Natural killer cell treated with Interleukin-12 subunit alpha and Interleukin-12 subunit beta and Interleukin-15 and Interleukin-18, amount 100 ng/mL, for 72 hours (primary cell): Measurements from ENCODE around the gene MICA. TPM values are rescaled to one million over a fixed set of nuclear protein-coding genes. Genes with fewer than 3 reads are reported as not detected.
A peak's percentile ranks its signal among the peaks of the same experiment; 100 is the strongest.

Experiments used
- ATAC-seq, 2 donors: fragments of 150-1000 bp; cut with Tn5 transposase in 1 of 2; sonication (Bioruptor Pico), chemical (Tn5 transposase) in 1 of 2; 2 replicates each; pipeline ENCODE4 v1.10.0; 2021
- DNase-seq: peaks from one replicate; pipeline ENCODE4 v3.0.0; 2022; ENCODE audit warnings: low spot score
- H3K27ac Mint-ChIP-seq, 2 donors: 1 replicate in 1 of 2; 2 replicates in 1 of 2; pipeline ENCODE4 v1.8.0; 2022; ENCODE audit warnings: mixed read lengths in 2 of 2, mild to moderate bottlenecking in 1 of 2, moderate library complexity in 1 of 2
- H3K27me3 Mint-ChIP-seq, 2 donors: 1 replicate in 1 of 2; 2 replicates in 1 of 2; pipeline ENCODE4 v1.8.0; 2022; ENCODE audit warnings: mixed read lengths in 2 of 2
- H3K36me3 Mint-ChIP-seq: one replicate; pipeline ENCODE4 v1.8.0; 2022; ENCODE audit warnings: mixed read lengths
- H3K4me1 Mint-ChIP-seq, 2 donors: 1 replicate in 1 of 2; 2 replicates in 1 of 2; pipeline ENCODE4 v1.8.0; 2022; ENCODE audit warnings: low read depth in 2 of 2, mixed read lengths in 2 of 2, mild to moderate bottlenecking in 1 of 2
- H3K4me3 Mint-ChIP-seq: one replicate; pipeline ENCODE4 v1.8.0; 2022; ENCODE audit warnings: mixed read lengths
- H3K9me3 Mint-ChIP-seq: 2 replicates; pipeline ENCODE4 v1.8.0; 2022; ENCODE audit warnings: mixed read lengths
- total RNA-seq, 2 donors: library from RNA; stranded (reverse); gene quantifications; one replicate each; pipeline ENCODE4 v1.2.3, GENCODE V29; 2022

MICA gene
- total RNA-seq, 2 donors from 2014 or later, result 14.2 to 16.9 TPM

GRCh38 chr6:31462964-31463870 lies 59.8 kb downstream of the MICA start:
- no peaks in the 10 kb centered on the region for H3K9me3 Mint-ChIP-seq

GRCh38 chr6:31464252-31465184 lies 61.1 kb downstream of the MICA start:
- H3K27me3 Mint-ChIP-seq, result no peaks in the 10 kb centered on the region
- DNase-seq (no peak), ATAC-seq (no peak)
- H3K4me1 Mint-ChIP-seq, result peaks cover 64 to 71% of the 10 kb centered on the region in 2 donors
- H3K36me3 Mint-ChIP-seq, result peaks cover 23% of the 10 kb centered on the region
- peak overlapping the region; percentile 99 for H3K27ac Mint-ChIP-seq
- no peaks in the 10 kb centered on the region for H3K9me3 Mint-ChIP-seq
- H3K4me3 Mint-ChIP-seq, result peak overlapping the region; percentile 100

More at GRCh38 chr6:31462964-31463870, 59.8 kb downstream of the MICA start:
- peaks cover 58 to 60% of the 10 kb centered on the region in 2 donors for H3K4me1 Mint-ChIP-seq
- H3K27me3 Mint-ChIP-seq, result peaks cover 0 to 3% of the 10 kb centered on the region in 2 donors
- DNase-seq, result peak; percentile 93
- H3K36me3 Mint-ChIP-seq, result peaks cover 23% of the 10 kb centered on the region
- peak overlapping the region; percentile 99 for H3K27ac Mint-ChIP-seq
- ATAC-seq, result peak; percentile 97
- peak overlapping the region; percentile 100 for H3K4me3 Mint-ChIP-seq

Other genes with a start within 250 kb of the MICA start
- gene CCHCR1, start 245.8 kb upstream of the MICA start, total RNA-seq, result 10 to 100 TPM; 29.2 to 54.1 TPM
- 10 to 100 TPM; 59.0 to 96.5 TPM for gene TCF19, start 245.0 kb upstream of the MICA start, total RNA-seq
- gene POU5F1, start 232.9 kb upstream of the MICA start, total RNA-seq, result under 1 TPM in 1 of 2 donors, not detected in 1; 0.21 TPM
- 1,000 to 10,000 TPM; 1,205 to 1,894 TPM for gene HLA-C, start 131.5 kb upstream of the MICA start, total RNA-seq
- gene HLA-B, start 46.4 kb upstream of the MICA start, total RNA-seq, result 1,000 to 10,000 TPM; 3,852 to 7,384 TPM
- gene MICB, start 94.5 kb downstream of the MICA start, total RNA-seq, result 10 to 100 TPM; 34.9 to 37.4 TPM
- gene MCCD1, start 125.4 kb downstream of the MICA start, total RNA-seq, result not detected
- gene DDX39B, start 138.4 kb downstream of the MICA start, total RNA-seq, result 100 to 1,000 TPM; 469 to 713 TPM
- gene ATP6V1G2, start 143.0 kb downstream of the MICA start, total RNA-seq, result 1 to 10 TPM; 1.4 to 2.3 TPM
- gene NFKBIL1, start 144.0 kb downstream of the MICA start, total RNA-seq, result 10 to 100 TPM; 16.8 to 17.0 TPM
- 1,000 to 10,000 TPM; 1,187 to 3,727 TPM for gene LTA, start 168.7 kb downstream of the MICA start, total RNA-seq
- gene TNF, start 172.0 kb downstream of the MICA start, total RNA-seq, result 100 to 1,000 TPM; 320 to 420 TPM
- gene LTB, start 178.8 kb downstream of the MICA start, total RNA-seq, result 100 to 1,000 TPM; 110 to 153 TPM
- gene LST1, start 182.7 kb downstream of the MICA start, total RNA-seq, result 10 to 100 TPM; 15.5 to 34.6 TPM
- 10 to 100 TPM; 65.5 to 91.6 TPM for gene NCR3, start 189.4 kb downstream of the MICA start, total RNA-seq
- gene AIF1, start 211.6 kb downstream of the MICA start, total RNA-seq, result 10 to 100 TPM in 1 of 2 donors, 1 to 10 TPM in 1; 9.3 to 20.0 TPM
- 100 to 1,000 TPM; 224 to 345 TPM for gene PRRC2A, start 217.1 kb downstream of the MICA start, total RNA-seq
- gene BAG6, start 249.1 kb downstream of the MICA start, total RNA-seq, result 100 to 1,000 TPM; 284 to 337 TPM